ENCODE data around the gene CTIF. TPM values are rescaled to one million over a fixed set of nuclear protein-coding genes. Genes with fewer than 3 reads are reported as not detected.

The CTIF gene
- total RNA-seq, 2 experiments from 2014 or later = 0.06 to 0.38 TPM

- Histone ChIP-seq H3K4me1 (ENCODE audit: insufficient read depth, low read length, poor library complexity, severe bottlenecking) (no peaks in the 10 kb centered on the region), H3K4me3 (ENCODE audit: low read depth, low read length, poor library complexity, severe bottlenecking) (no peak overlapping the region), H2AFZ (ENCODE audit: low read length) (no peak overlapping the region), H3K9me3 (ENCODE audit: low read length) (no peaks in the 10 kb centered on the region), H3K27ac (ENCODE audit: low read depth, low read length, poor library complexity, severe bottlenecking) (no peak overlapping the region), H4K20me1 (ENCODE audit: insufficient read depth, low read length) (no peaks in the 10 kb centered on the region), H3K9me2 (ENCODE audit: insufficient read depth, low read length) (no peaks in the 10 kb centered on the region), H3K79me2 (ENCODE audit: insufficient read depth, low read depth, low read length) (no peaks in the 10 kb centered on the region), H3K36me3 (ENCODE audit: insufficient read depth, low read length) (no peaks in the 10 kb centered on the region), H3K4me2 (ENCODE audit: low read length) (no peak overlapping the region)
- ChIA-PET POLR2A (no interaction called here), CTCF (ENCODE audit: unreplicated experiment) (no interaction called here)
- no peak for DNase-seq (ENCODE audit: low spot score)
- BruUV-seq (replicated peaks) = no TSS peak
- TF ChIP-seq EZH2phosphoT487 (IDR thresholded peaks at IDR 0.05; ENCODE audit: borderline replicate concordance, low read depth, low read length) (no peak), CTCF (conservative IDR thresholded peaks at IDR 0.05; ENCODE audit: low read length) (no peak)
- intact Hi-C loops (cut with micrococcal nuclease; ENCODE audit: unreplicated experiment) = no loop called here
Observed at GRCh38 chr18:48492880-48493279, 46.0 kb upstream of the CTIF start.

- ChIA-PET CTCF (ENCODE audit: unreplicated experiment) (no interaction called here), POLR2A (no interaction called here)
- Histone ChIP-seq H3K9me2 (ENCODE audit: insufficient read depth, low read length) (no peaks in the 10 kb centered on the region), H3K4me1 (ENCODE audit: insufficient read depth, low read length, poor library complexity, severe bottlenecking) (no peaks in the 10 kb centered on the region), H3K4me2 (ENCODE audit: low read length) (no peak overlapping the region), H3K36me3 (ENCODE audit: insufficient read depth, low read length) (no peaks in the 10 kb centered on the region), H2AFZ (ENCODE audit: low read length) (no peak overlapping the region), H3K27ac (ENCODE audit: low read depth, low read length, poor library complexity, severe bottlenecking) (no peak overlapping the region), H3K9me3 (ENCODE audit: low read length) (no peaks in the 10 kb centered on the region), H3K79me2 (ENCODE audit: insufficient read depth, low read depth, low read length) (no peaks in the 10 kb centered on the region), H4K20me1 (ENCODE audit: insufficient read depth, low read length) (no peaks in the 10 kb centered on the region), H3K4me3 (ENCODE audit: low read depth, low read length, poor library complexity, severe bottlenecking) (no peak overlapping the region)
- BruUV-seq (replicated peaks) = no TSS peak
- intact Hi-C loops (cut with micrococcal nuclease; ENCODE audit: unreplicated experiment) = no loop called here
- TF ChIP-seq CTCF (conservative IDR thresholded peaks at IDR 0.05; ENCODE audit: low read length) = no peak
- no peak for TF ChIP-seq EZH2phosphoT487 (IDR thresholded peaks at IDR 0.05; ENCODE audit: borderline replicate concordance, low read depth, low read length)
- DNase-seq (ENCODE audit: low spot score) = no peak
Observed at GRCh38 chr18:48493434-48494230, 45.2 kb upstream of the CTIF start.

GRCh38 chr18:48497863-48498262, 41.0 kb upstream of the CTIF start:
- Histone ChIP-seq H3K4me2 (ENCODE audit: low read length) (no peak overlapping the region), H3K4me1 (ENCODE audit: insufficient read depth, low read length, poor library complexity, severe bottlenecking) (no peaks in the 10 kb centered on the region), H3K27ac (ENCODE audit: low read depth, low read length, poor library complexity, severe bottlenecking) (no peak overlapping the region), H3K36me3 (ENCODE audit: insufficient read depth, low read length) (no peaks in the 10 kb centered on the region), H3K9me2 (ENCODE audit: insufficient read depth, low read length) (no peaks in the 10 kb centered on the region), H3K9me3 (ENCODE audit: low read length) (no peaks in the 10 kb centered on the region), H4K20me1 (ENCODE audit: insufficient read depth, low read length) (no peaks in the 10 kb centered on the region), H3K4me3 (ENCODE audit: low read depth, low read length, poor library complexity, severe bottlenecking) (no peak overlapping the region), H2AFZ (ENCODE audit: low read length) (no peak overlapping the region), H3K79me2 (ENCODE audit: insufficient read depth, low read depth, low read length) (no peaks in the 10 kb centered on the region)
- no peak for DNase-seq (ENCODE audit: low spot score)
- BruUV-seq (replicated peaks) = no TSS peak
- POLR2A ChIA-PET = no interaction called here
- no peak for TF ChIP-seq CTCF (conservative IDR thresholded peaks at IDR 0.05; ENCODE audit: low read length)
- no peak for TF ChIP-seq EZH2phosphoT487 (IDR thresholded peaks at IDR 0.05; ENCODE audit: borderline replicate concordance, low read depth, low read length)
- intact Hi-C loops (cut with micrococcal nuclease; ENCODE audit: unreplicated experiment) = no loop called here
- CTCF ChIA-PET (ENCODE audit: unreplicated experiment) = no interaction called here

All from OCI-LY7 (cell line).